Neural cell (in vitro differentiated cells): Measurements from ENCODE around the gene SS18L1. TPM values are rescaled to one million over a fixed set of nuclear protein-coding genes. Genes with fewer than 3 reads are reported as not detected.
A peak's percentile ranks its signal among the peaks of the same experiment; 100 is the strongest.

Experiments used
- H2AFZ ChIP-seq: fragments of 200-600, 300-800 bp; sonication (generic), shearing (Covaris generic); 2 replicates; pipeline ENCODE4 v1.6.0; 2014; ENCODE audit warnings: low read depth, mild to moderate bottlenecking, antibody characterized with exemption, low read length, moderate library complexity
- H3F3A ChIP-seq: fragments of 200-600 bp; shearing (Covaris generic); 2 replicates; pipeline ENCODE4 v1.6.1; 2016; ENCODE audit warnings: mild to moderate bottlenecking, moderate library complexity, mixed read lengths, antibody characterized with exemption, low read length; ENCODE audit not compliant: insufficient read depth, poor library complexity, severe bottlenecking
- H3K27ac ChIP-seq: fragments of 200-600, 300-800 bp; sonication (generic), shearing (Covaris generic); 2 replicates; pipeline ENCODE4 v1.5.1; 2014; ENCODE audit warnings: mild to moderate bottlenecking, low read length, moderate library complexity
- H3K27me3 ChIP-seq: fragments of 300-800, 200-600 bp; sonication (generic), shearing (Covaris generic); 2 replicates; pipeline ENCODE4 v1.6.0; 2014; ENCODE audit warnings: mild to moderate bottlenecking, low read depth, low read length, moderate library complexity; ENCODE audit not compliant: insufficient read depth
- H3K36me3 ChIP-seq: fragments of 300-800, 200-600 bp; sonication (generic), shearing (Covaris generic); 2 replicates; pipeline ENCODE4 v1.5.1; 2014; ENCODE audit warnings: mild to moderate bottlenecking, antibody characterized with exemption, low read length, moderate library complexity; ENCODE audit not compliant: insufficient read depth
- H3K4me2 ChIP-seq: fragments of 300-800, 200-600 bp; sonication (generic), shearing (Covaris generic); 2 replicates; pipeline ENCODE4 v1.6.0; 2014; ENCODE audit warnings: mild to moderate bottlenecking, low read length
- H3K4me3 ChIP-seq: fragments of 300-800, 200-600 bp; sonication (generic), shearing (Covaris generic); 2 replicates; pipeline ENCODE4 v1.5.1; 2014; ENCODE audit warnings: mild to moderate bottlenecking, low read length, moderate library complexity
- H3K79me2 ChIP-seq: fragments of 200-600 bp; shearing (Covaris generic); replicated peaks from 2 replicates; pipeline ENCODE4 v1.6.0; 2014; ENCODE audit warnings: mild to moderate bottlenecking, low read length, moderate library complexity; ENCODE audit not compliant: insufficient read depth
- H3K9ac ChIP-seq: fragments of 300-800, 200-600 bp; sonication (generic), shearing (Covaris generic); 2 replicates; pipeline ENCODE4 v1.6.1; 2016; ENCODE audit warnings: mild to moderate bottlenecking, low read length, mixed read lengths
- H3K9me2 ChIP-seq: fragments of 200-600 bp; shearing (Covaris generic); 2 replicates; pipeline ENCODE4 v1.6.1; 2016; ENCODE audit warnings: mild to moderate bottlenecking, low read length, mixed read lengths; ENCODE audit not compliant: insufficient read depth
- H3K9me3 ChIP-seq: fragments of 200-600, 300-800 bp; sonication (generic), shearing (Covaris generic); 2 replicates; pipeline ENCODE4 v1.6.1; 2016; ENCODE audit warnings: mild to moderate bottlenecking, mixed run types, low read length, moderate library complexity, mixed read lengths
- H4K20me1 ChIP-seq: fragments of 200-600 bp; shearing (Covaris generic); 2 replicates; pipeline ENCODE4 v1.6.1; 2016; ENCODE audit warnings: mild to moderate bottlenecking, mixed run types; ENCODE audit not compliant: insufficient read depth
- CTCF ChIP-seq: fragments of 450-650 bp; IDR thresholded peaks from 2 replicates; pipeline ENCODE4 v1.5.1; 2014; ENCODE audit warnings: antibody characterized with exemption, mild to moderate bottlenecking, moderate library complexity; ENCODE audit not compliant: poor library complexity, severe bottlenecking
- EP300 ChIP-seq: fragments of 450-650 bp; conservative IDR thresholded peaks from 2 replicates; pipeline ENCODE4 v1.6.1; 2014; ENCODE audit warnings: antibody characterized with exemption, mild to moderate bottlenecking, moderate library complexity; ENCODE audit not compliant: poor library complexity, severe bottlenecking
- EZH2 ChIP-seq: fragments of 200-600, 300-800 bp; shearing (Covaris generic), sonication (generic); IDR thresholded peaks from 2 replicates; pipeline ENCODE4 v1.6.1; 2014; ENCODE audit warnings: antibody characterized with exemption, low read length, borderline replicate concordance, mild to moderate bottlenecking; ENCODE audit not compliant: insufficient read depth, poor library complexity, severe bottlenecking
- MXI1 ChIP-seq: fragments of 450-650 bp; conservative IDR thresholded peaks from 2 replicates; pipeline ENCODE4 v1.6.1; 2014; ENCODE audit warnings: antibody characterized with exemption, mild to moderate bottlenecking; ENCODE audit not compliant: poor library complexity, severe bottlenecking
- POLR2AphosphoS5 ChIP-seq: IDR thresholded peaks from 2 replicates; pipeline ENCODE4 v1.6.1; 2012
- RAD21 ChIP-seq: fragments of 450-650 bp; conservative IDR thresholded peaks from 2 replicates; pipeline ENCODE4 v1.6.1; 2014; ENCODE audit warnings: antibody characterized with exemption, mild to moderate bottlenecking, moderate library complexity
- REST ChIP-seq: IDR thresholded peaks from 2 replicates; pipeline ENCODE4 v1.6.1; 2012; ENCODE audit warnings: borderline replicate concordance
- SMC3 ChIP-seq: fragments of 450-650 bp; conservative IDR thresholded peaks from 2 replicates; pipeline ENCODE4 v1.6.1; 2014; ENCODE audit warnings: antibody characterized with exemption, mild to moderate bottlenecking, moderate library complexity; ENCODE audit not compliant: poor library complexity
- TAF1 ChIP-seq: IDR thresholded peaks from 2 replicates; pipeline ENCODE4 v1.6.1; 2012; ENCODE audit warnings: low read depth
- polyA plus RNA-seq: library from polyadenylated mRNA; depleted of rRNA; stranded (reverse); fragments of >200 nt; gene quantifications from 2 replicates; pipeline ENCODE4 v1.2.3, GENCODE V29; 2014

Gene SS18L1
- polyA plus RNA-seq, 1 donor from 2014 or later = 117 TPM

GRCh38 chr20:62179162-62179504 is 35.6 kb downstream of the SS18L1 start:
- Histone ChIP-seq H3K4me3 (no peak overlapping the region), H3K27ac (no peak overlapping the region), H3K36me3 (no peaks in the 10 kb centered on the region), H3K4me2 (no peak overlapping the region), H3K9me3 (no peaks in the 10 kb centered on the region), H3K9me2 (no peaks in the 10 kb centered on the region), H4K20me1 (no peaks in the 10 kb centered on the region), H2AFZ (no peak overlapping the region), H3F3A (peaks cover 5% of the 10 kb centered on the region), H3K9ac (no peak overlapping the region), H3K27me3 (no peaks in the 10 kb centered on the region), H3K79me2 (peaks cover 9% of the 10 kb centered on the region)
- TF ChIP-seq EZH2 (no peak), CTCF (no peak), MXI1 (no peak), TAF1 (no peak), REST (no peak), EP300 (no peak), SMC3 (no peak), RAD21 (no peak), POLR2AphosphoS5 (no peak)

DNA sequence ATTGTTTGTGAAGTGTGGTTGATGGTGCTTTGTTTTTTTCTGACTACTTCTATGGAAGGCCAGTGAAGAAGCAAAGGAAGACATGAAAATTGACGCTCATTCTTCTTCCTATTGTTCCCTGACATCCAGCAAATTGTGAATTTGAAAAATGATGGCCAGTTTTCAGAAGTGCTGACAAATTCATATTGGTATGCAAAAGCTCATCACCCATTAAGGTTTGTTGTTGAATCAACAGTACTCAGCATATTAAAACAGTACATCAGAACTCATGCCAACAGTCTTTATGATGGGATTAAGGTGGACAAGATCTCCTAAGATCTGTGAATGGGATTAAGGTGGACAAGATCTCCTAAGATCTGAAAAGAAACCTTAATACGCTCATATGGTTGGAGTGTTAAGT is 38.2 kb downstream of the SS18L1 start:
- H4K20me1 ChIP-seq = no peaks in the 10 kb centered on the region
- H3K79me2 ChIP-seq = peaks cover 9% of the 10 kb centered on the region
- no peaks in the 10 kb centered on the region for H3K9me2 ChIP-seq
- H3K9ac ChIP-seq = no peak overlapping the region
- peak overlapping the region; percentile 93 for H3K4me3 ChIP-seq
- H3K9me3 ChIP-seq = no peaks in the 10 kb centered on the region
- no peak overlapping the region for H2AFZ ChIP-seq
- no peak overlapping the region for H3K27ac ChIP-seq
- TF ChIP-seq RAD21 (no peak), POLR2AphosphoS5 (no peak), EZH2 (no peak), REST (no peak), MXI1 (no peak), SMC3 (no peak), EP300 (no peak), TAF1 (no peak), CTCF (no peak)
- no peaks in the 10 kb centered on the region for H3K36me3 ChIP-seq
- H3K27me3 ChIP-seq = no peaks in the 10 kb centered on the region
- peak overlapping the region; percentile 49 for H3K4me2 ChIP-seq
- peaks cover 5% of the 10 kb centered on the region for H3F3A ChIP-seq
